Colonic mucosa (tissue), 4 donors: Measurements from ENCODE around the gene SPOUT1. TPM values are rescaled to one million over a fixed set of nuclear protein-coding genes. Genes with fewer than 3 reads are reported as not detected.

ENCODE experiments used
- DNase-seq: peaks from one replicate; pipeline ENCODE4 v3.0.0-alpha.2; 2020
- H3K27ac ChIP-seq: fragments of 200-600 bp; one replicate; pipeline ENCODE4 v1.8.0; 2021
- H3K27me3 ChIP-seq: fragments of 200-600 bp; one replicate; pipeline ENCODE4 v1.8.0; 2021
- H3K36me3 ChIP-seq: fragments of 200-600 bp; one replicate; pipeline ENCODE4 v1.8.0; 2021
- H3K4me1 ChIP-seq: fragments of 200-600 bp; one replicate; pipeline ENCODE4 v1.8.0; 2021; ENCODE audit warnings: mild to moderate bottlenecking
- H3K4me3 ChIP-seq: fragments of 200-600 bp; one replicate; pipeline ENCODE4 v1.8.0; 2021
- H3K9ac ChIP-seq, 2 donors: one replicate each; pipeline ENCODE4 v1.7.0; 2013; ENCODE audit warnings: control low read depth in 2 of 2, low read depth in 2 of 2, low read length in 2 of 2
- H3K9me3 ChIP-seq: fragments of 200-600 bp; one replicate; pipeline ENCODE4 v1.8.0; 2021
- intact Hi-C: fragments of 100-400 bp; cut with DNase I; formaldehyde crosslinking; loops from one replicate; pipeline ENCODE4 v1.14.1; 2022
- total RNA-seq, 2 donors: library from RNA; stranded (reverse); fragmentation: NEBNext Ultra II Directional in 1 of 2; extraction: Animal tissue kit (Norgen Biotek cat#: 25700) in 1 of 2; gene quantifications; one replicate each; pipeline ENCODE4 v1.2.1, GENCODE V29; 2021
- TF ChIP-seq, protein P1 (sequence below): fragments of 200-600 bp; IDR thresholded peaks from one replicate; pipeline ENCODE4 v1.8.0; 2022; ENCODE audit warnings: antibody characterized with exemption, mild to moderate bottlenecking
- donor health status: healthy.
- donor health status: DM: no; HTN: no; CAD: no.
- donor health status: DM: no; HTN: no; CAD: no.

The SPOUT1 gene
- total RNA-seq, 2 donors from 2014 or later: 25.1 to 66.6 TPM

DNA sequence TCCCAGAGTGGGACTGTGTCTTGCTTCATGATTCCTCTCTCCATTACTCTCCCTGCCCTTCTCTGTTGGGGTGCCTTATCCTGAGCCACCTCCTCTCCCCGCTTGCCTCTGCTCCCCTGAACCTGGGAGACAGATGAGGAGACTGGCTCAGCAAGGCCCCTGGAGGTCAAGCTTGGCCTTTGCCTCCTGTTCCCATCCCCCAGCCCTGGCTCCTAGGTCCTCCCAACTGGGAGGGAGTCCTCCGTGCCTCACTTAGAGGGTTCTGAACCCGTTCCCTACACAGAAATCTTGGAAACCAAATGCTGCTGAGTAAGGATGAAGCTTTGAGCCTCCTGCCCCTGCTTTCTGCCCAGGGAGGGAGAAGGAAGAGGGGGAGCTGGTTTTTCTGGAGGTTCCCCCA, 21.1 kb downstream of the SPOUT1 start:
- Histone ChIP-seq H3K9me3 (no peaks in the 10 kb centered on the region), H3K27ac (no peak overlapping the region), H3K9ac (no peak overlapping the region), H3K4me1 (no peaks in the 10 kb centered on the region), H3K36me3 (no peaks in the 10 kb centered on the region), H3K27me3 (no peaks in the 10 kb centered on the region), H3K4me3 (no peak overlapping the region)
- intact Hi-C loops: no loop called here
- DNase-seq: no peak
- TF ChIP-seq, protein P1, sequence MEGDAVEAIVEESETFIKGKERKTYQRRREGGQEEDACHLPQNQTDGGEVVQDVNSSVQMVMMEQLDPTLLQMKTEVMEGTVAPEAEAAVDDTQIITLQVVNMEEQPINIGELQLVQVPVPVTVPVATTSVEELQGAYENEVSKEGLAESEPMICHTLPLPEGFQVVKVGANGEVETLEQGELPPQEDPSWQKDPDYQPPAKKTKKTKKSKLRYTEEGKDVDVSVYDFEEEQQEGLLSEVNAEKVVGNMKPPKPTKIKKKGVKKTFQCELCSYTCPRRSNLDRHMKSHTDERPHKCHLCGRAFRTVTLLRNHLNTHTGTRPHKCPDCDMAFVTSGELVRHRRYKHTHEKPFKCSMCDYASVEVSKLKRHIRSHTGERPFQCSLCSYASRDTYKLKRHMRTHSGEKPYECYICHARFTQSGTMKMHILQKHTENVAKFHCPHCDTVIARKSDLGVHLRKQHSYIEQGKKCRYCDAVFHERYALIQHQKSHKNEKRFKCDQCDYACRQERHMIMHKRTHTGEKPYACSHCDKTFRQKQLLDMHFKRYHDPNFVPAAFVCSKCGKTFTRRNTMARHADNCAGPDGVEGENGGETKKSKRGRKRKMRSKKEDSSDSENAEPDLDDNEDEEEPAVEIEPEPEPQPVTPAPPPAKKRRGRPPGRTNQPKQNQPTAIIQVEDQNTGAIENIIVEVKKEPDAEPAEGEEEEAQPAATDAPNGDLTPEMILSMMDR: no peak

DNA sequence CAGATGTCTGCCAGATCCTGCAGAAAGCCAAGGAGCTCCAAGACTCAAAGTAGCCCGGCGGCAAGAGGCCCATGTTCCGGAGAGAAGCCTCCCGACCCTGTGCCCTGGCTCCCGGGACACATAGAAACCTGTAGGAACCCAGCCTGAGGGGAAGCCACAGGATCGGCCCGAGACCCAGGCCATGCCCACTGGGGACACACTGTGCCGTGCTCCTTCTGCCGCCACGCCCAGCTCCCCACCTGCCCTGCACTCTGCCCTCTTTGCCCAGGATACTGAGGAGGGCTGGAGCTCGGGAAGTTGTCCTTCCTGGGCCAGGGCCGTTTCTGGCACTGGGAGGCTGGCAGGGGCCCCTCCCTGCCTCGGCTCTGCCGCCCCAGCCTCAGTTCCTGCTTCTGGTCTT, 21.8 kb downstream of the SPOUT1 start:
- Histone ChIP-seq H3K27me3 (no peaks in the 10 kb centered on the region), H3K9ac (no peak overlapping the region)
- TF ChIP-seq, protein P1: no peak

DNA sequence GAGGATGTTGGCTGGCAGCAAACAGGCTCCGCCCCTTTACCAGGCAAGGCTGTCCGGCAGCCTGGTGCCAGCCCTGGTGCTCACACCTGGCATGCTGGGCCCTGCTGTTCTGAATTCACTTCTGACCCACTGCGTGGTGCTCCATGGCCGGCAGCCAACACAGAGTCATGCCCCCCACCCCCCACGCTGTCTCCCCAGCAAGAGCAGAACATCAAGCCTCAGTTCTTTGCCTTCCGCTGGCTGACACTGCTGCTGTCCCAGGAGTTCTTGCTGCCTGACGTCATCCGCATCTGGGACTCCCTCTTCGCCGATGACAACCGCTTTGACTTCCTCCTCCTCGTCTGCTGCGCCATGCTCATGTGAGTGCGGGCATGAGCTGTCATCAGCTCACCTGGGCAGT, 23.9 kb downstream of the SPOUT1 start:
- no peak for DNase-seq
- intact Hi-C loops: no loop called here

More for the DNA sequence above, 21.8 kb downstream of the SPOUT1 start:
- DNase-seq: no peak
- H3K36me3 ChIP-seq: no peaks in the 10 kb centered on the region
- no peak overlapping the region for H3K27ac ChIP-seq
- no peak overlapping the region for H3K4me3 ChIP-seq
- H3K4me1 ChIP-seq: no peaks in the 10 kb centered on the region
- intact Hi-C loops: no loop called here
- no peaks in the 10 kb centered on the region for H3K9me3 ChIP-seq

DNA sequence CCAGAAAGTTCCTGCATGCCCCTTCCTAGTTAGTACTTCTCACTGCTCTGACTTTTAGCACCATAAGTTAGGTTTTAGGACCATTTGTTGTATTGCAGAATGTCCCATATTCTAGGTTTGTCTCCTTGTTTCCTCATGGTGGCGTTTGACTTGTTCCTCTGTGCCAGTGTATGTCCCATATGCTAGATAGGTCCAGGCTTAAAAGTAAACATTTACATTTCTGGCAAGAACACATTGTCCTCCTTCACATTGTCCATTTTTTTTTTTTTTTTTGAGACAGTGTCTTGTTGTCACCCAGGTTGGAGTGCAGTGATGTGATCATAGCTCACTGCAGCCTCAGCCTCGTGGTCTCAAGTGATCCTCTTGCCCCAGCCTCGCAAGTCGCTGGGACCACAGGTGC, 27.1 kb downstream of the SPOUT1 start:
- TF ChIP-seq, protein P1: no peak
- intact Hi-C loops: no loop called here
- H3K9me3 ChIP-seq: no peaks in the 10 kb centered on the region
- no peak for DNase-seq
- H3K27me3 ChIP-seq: no peaks in the 10 kb centered on the region
- H3K9ac ChIP-seq: no peak overlapping the region
- no peak overlapping the region for H3K27ac ChIP-seq
- peaks cover 10% of the 10 kb centered on the region for H3K36me3 ChIP-seq
- H3K4me3 ChIP-seq: no peak overlapping the region
- no peaks in the 10 kb centered on the region for H3K4me1 ChIP-seq

More for the DNA sequence above, 23.9 kb downstream of the SPOUT1 start:
- Histone ChIP-seq H3K27ac (no peak overlapping the region), H3K9ac (no peak overlapping the region), H3K9me3 (no peaks in the 10 kb centered on the region), H3K4me3 (no peak overlapping the region), H3K4me1 (no peaks in the 10 kb centered on the region), H3K27me3 (no peaks in the 10 kb centered on the region), H3K36me3 (no peaks in the 10 kb centered on the region)
- TF ChIP-seq, protein P1: no peak

DNA sequence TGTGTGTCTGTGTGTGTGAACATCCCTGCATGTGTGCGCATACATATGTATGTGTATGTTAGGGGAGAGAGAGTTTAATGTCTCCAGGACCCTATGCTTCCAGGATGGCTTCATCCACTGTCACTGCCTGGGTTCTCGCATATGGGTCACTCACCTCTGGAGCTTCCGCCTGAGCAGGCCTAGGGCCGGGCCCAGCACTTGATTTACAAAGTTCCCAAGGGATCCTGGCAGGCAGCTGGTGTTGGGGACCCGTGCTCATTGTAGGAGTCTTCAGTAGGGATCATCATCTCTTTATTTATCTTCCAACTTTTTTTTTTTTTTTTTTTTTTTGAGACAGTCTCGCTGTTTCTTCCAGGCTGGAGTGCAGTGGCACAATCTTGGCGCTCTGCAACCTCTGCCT, 29.5 kb downstream of the SPOUT1 start:
- intact Hi-C loops: no loop called here

More for the DNA sequence above, 29.5 kb downstream of the SPOUT1 start:
- H3K9ac ChIP-seq: no peak overlapping the region
- H3K9me3 ChIP-seq: no peaks in the 10 kb centered on the region
- H3K27me3 ChIP-seq: no peaks in the 10 kb centered on the region
- TF ChIP-seq, protein P1: no peak
- no peak overlapping the region for H3K27ac ChIP-seq
- no peak for DNase-seq
- H3K4me1 ChIP-seq: no peaks in the 10 kb centered on the region
- H3K36me3 ChIP-seq: peaks cover 10% of the 10 kb centered on the region
- no peak overlapping the region for H3K4me3 ChIP-seq
